Small intestine (tissue), 7 donors: ENCODE measurements around the gene PLXNB1. TPM values are rescaled to one million over a fixed set of nuclear protein-coding genes. Genes with fewer than 3 reads are reported as not detected.
"Not testable (repeated sequence)": the region's sequence is repeated elsewhere in the genome, so short reads cannot be mapped to it uniquely, and the experiment has no call there.

ENCODE experiments used
- DNase-seq, 2 donors: peaks; one replicate each; pipeline versions ENCODE4 v3.0.0 to v3.0.0-alpha.2; 2013
- FAIRE-seq: peaks from 2 replicates; lab custom pipeline; 2012; peaks lifted over from hg19 to GRCh38; lab: Jason Lieb, UNC
- H3K27ac ChIP-seq, 3 donors: one replicate each; pipeline ENCODE4 v1.5.1; 2013; ENCODE audit warnings: low read length in 2 of 3, mild to moderate bottlenecking in 2 of 3, control low read depth in 1 of 3, inconsistent platforms in 1 of 3, low read depth in 1 of 3, moderate library complexity in 1 of 3
- H3K27me3 ChIP-seq, 3 donors: one replicate each; pipeline ENCODE4 v1.6.1; 2013; ENCODE audit warnings: low read length in 3 of 3, inconsistent platforms in 1 of 3; ENCODE audit not compliant: control insufficient read depth in 3 of 3, insufficient read depth in 3 of 3
- H3K36me3 ChIP-seq, 3 donors: one replicate each; pipeline ENCODE4 v1.6.1; 2013; ENCODE audit warnings: low read length in 3 of 3, inconsistent platforms in 1 of 3, low read depth in 1 of 3, mild to moderate bottlenecking in 1 of 3, moderate library complexity in 1 of 3; ENCODE audit not compliant: control insufficient read depth in 3 of 3, insufficient read depth in 2 of 3
- H3K4me1 ChIP-seq, 3 donors: one replicate each; pipeline ENCODE4 v1.6.1; 2013; ENCODE audit warnings: low read length in 2 of 3, inconsistent platforms in 1 of 3, low read depth in 1 of 3, mild to moderate bottlenecking in 1 of 3, moderate library complexity in 1 of 3; ENCODE audit not compliant: control insufficient read depth in 3 of 3, insufficient read depth in 2 of 3
- H3K4me3 ChIP-seq, 3 donors: one replicate each; pipeline ENCODE4 v1.5.1; 2013; ENCODE audit warnings: low read length in 3 of 3, control low read depth in 1 of 3, inconsistent platforms in 1 of 3, low read depth in 1 of 3, mild to moderate bottlenecking in 1 of 3, moderate library complexity in 1 of 3
- H3K9me3 ChIP-seq, 2 donors: one replicate each; pipeline ENCODE4 v1.6.1; 2013; ENCODE audit warnings: low read depth in 1 of 2, low read length in 1 of 2; ENCODE audit not compliant: control insufficient read depth in 2 of 2, insufficient read depth in 1 of 2
- WGBS, 3 donors: extraction: QIAGEN DNeasy Blood & Tissue Kit; methylation state at CpG; one replicate each; pipeline ENCODE4 v1.1.7; 2013; 5-methylcytosine and 5-hydroxymethylcytosine counted together
- polyA plus RNA-seq, 4 donors: library from polyadenylated mRNA; stranded (reverse) in 3 of 4; unstranded in 1 of 4; fragments of 200-250 nt in 3 of 4; fragments of 120-200 nt in 1 of 4; gene quantifications; one replicate each; pipeline versions ENCODE4 v1.2.1 to v1.2.3, GENCODE V29; 2013
- donor health status: healthy with polysubstance abuse.
- donor health status: control.
- donor health status: control.
- donor health status: Bipolar disorder and iron deficiency.
- donor health status: healthy.

The PLXNB1 gene
- polyA plus RNA-seq, 4 donors: 56.5 to 129 (median 60.4) TPM

DNA sequence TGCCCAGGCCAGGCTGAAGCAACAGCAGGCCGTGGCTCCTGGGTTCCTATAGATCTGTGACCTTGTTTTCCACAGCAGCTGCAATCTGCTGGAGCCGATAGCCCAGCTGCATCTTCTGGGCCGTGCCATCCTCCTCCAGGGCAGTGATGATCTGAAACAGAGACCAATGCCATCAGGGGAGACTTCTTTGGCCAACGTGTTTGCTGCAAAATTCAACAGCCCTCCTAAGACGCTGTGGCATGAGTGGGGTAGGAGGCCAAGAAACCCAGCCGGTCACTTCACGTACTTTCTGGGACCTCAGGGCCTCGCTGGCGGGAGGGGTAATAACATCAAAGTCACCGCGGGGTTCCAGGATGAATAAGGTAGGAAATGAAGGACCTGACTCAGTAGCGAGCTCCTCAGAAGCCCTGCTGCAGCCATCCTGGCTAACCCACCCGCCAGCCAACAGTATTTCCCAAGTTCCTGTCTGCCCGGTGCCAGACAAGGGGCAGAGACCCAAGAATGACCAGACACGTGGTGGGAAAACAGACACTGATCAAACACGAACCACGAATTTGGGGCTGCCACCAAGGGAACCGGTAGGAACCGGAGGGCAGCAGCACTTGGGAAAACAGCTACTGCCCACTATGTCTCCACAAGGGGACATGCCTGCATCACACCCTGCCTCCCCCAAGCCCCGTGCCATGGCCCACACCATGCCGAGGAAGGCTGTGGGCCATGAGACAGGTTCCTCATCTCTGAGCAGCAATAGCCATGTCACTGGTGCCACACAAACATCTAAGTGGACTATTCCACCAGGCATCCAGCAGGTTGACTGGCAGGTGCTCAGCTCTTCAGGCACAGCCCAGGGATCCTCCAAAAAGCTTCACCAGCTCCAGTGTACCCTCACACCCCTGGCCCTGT lies 25.2 kb downstream of the PLXNB1 start:
- FAIRE-seq (no peak), DNase-seq (no peak)
- Histone ChIP-seq H3K9me3 (no peaks in the 10 kb centered on the region), H3K36me3 (peaks cover 0 to 81% (median 11%) of the 10 kb centered on the region in 3 donors), H3K4me1 (no peaks in the 10 kb centered on the region), H3K27ac (no peak overlapping the region), H3K4me3 (no peak overlapping the region), H3K27me3 (no peaks in the 10 kb centered on the region)
- WGBS, 3 donors: 80 to 83% (median 83%) methylated on average over 21 of the region's 21 CpGs

- Histone ChIP-seq H3K4me1 (no peaks in the 10 kb centered on the region), H3K36me3 (peaks cover 0 to 72% (median 10%) of the 10 kb centered on the region in 3 donors), H3K27me3 (no peaks in the 10 kb centered on the region), H3K4me3 (no peak overlapping the region), H3K9me3 (no peaks in the 10 kb centered on the region), H3K27ac (no peak overlapping the region)
- FAIRE-seq: no peak
- WGBS, 3 donors: 83 to 92% (median 86%) methylated on average over 15 of the region's 15 CpGs
- no peak for DNase-seq
These were observed 26.1 kb downstream of the PLXNB1 start for GRCh38 chr3:48403533-48404439.

DNA sequence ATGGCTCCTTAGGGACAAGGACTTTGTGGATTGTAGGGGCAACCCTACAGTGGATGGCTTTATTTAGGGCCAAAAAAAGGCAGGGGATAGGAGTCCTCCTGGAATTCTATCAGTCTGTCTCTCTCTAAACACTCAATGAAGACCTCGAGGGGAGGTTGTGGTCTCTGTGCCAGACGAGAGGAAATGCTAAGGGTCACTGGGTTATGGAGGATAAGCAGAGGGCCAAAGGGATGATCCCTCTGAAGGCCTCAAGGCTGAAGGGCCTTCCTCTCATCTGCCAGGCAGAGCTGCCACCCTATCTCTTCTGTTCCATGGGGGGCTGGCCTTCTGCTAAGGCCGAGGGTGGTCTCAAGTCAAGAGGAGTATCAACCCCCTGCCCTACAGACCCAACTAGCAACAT lies 27.0 kb downstream of the PLXNB1 start:
- Histone ChIP-seq H3K27ac (peak overlapping the region in 1 of 3 donors; percentile 75), H3K27me3 (no peaks in the 10 kb centered on the region), H3K9me3 (no peaks in the 10 kb centered on the region), H3K36me3 (peaks cover 0 to 64% (median 7%) of the 10 kb centered on the region in 3 donors), H3K4me3 (no peak overlapping the region), H3K4me1 (no peaks in the 10 kb centered on the region)
- 57 to 73% (median 64%) methylated on average over 3 of the region's 3 CpGs for WGBS, 3 donors
- FAIRE-seq: no peak
- DNase-seq: no peak

- FAIRE-seq (no peak), DNase-seq (no peak)
- Histone ChIP-seq H3K36me3 (peaks cover 0 to 58% (median 7%) of the 10 kb centered on the region in 3 donors), H3K4me3 (no peak overlapping the region), H3K9me3 (no peaks in the 10 kb centered on the region), H3K4me1 (no peaks in the 10 kb centered on the region), H3K27me3 (no peaks in the 10 kb centered on the region), H3K27ac (peak overlapping the region in 2 of 3 donors; percentile 48 to 75)
- 47 to 56% (median 49%) methylated on average over 8 of the region's 8 CpGs for WGBS, 3 donors
These were observed 27.6 kb downstream of the PLXNB1 start for GRCh38 chr3:48402281-48402732.

- WGBS, 3 donors: 90 to 91% (median 90%) methylated on average over 12 of the region's 12 CpGs
- Histone ChIP-seq H3K36me3 (peaks cover 0 to 50% (median 7%) of the 10 kb centered on the region in 3 donors), H3K27ac (peak overlapping the region in 2 of 3 donors; percentile 36 to 38)
- not testable (repeated sequence) for H3K4me3 ChIP-seq, H3K9me3 ChIP-seq, FAIRE-seq, H3K4me1 ChIP-seq, DNase-seq, H3K27me3 ChIP-seq
These were observed 28.4 kb downstream of the PLXNB1 start for GRCh38 chr3:48401434-48401901.

GRCh38 chr3:48400824-48401433 lies 29.0 kb downstream of the PLXNB1 start:
- Histone ChIP-seq H3K4me1 (no peaks in the 10 kb centered on the region), H3K9me3 (no peaks in the 10 kb centered on the region), H3K4me3 (no peak overlapping the region), H3K27ac (no peak overlapping the region), H3K36me3 (peaks cover 0 to 45% (median 7%) of the 10 kb centered on the region in 3 donors), H3K27me3 (no peaks in the 10 kb centered on the region)
- peak; percentile 79 to 82 for DNase-seq
- WGBS, 3 donors: 55 to 61% (median 57%) methylated on average over 6 of the region's 6 CpGs
- no peak for FAIRE-seq

DNA sequence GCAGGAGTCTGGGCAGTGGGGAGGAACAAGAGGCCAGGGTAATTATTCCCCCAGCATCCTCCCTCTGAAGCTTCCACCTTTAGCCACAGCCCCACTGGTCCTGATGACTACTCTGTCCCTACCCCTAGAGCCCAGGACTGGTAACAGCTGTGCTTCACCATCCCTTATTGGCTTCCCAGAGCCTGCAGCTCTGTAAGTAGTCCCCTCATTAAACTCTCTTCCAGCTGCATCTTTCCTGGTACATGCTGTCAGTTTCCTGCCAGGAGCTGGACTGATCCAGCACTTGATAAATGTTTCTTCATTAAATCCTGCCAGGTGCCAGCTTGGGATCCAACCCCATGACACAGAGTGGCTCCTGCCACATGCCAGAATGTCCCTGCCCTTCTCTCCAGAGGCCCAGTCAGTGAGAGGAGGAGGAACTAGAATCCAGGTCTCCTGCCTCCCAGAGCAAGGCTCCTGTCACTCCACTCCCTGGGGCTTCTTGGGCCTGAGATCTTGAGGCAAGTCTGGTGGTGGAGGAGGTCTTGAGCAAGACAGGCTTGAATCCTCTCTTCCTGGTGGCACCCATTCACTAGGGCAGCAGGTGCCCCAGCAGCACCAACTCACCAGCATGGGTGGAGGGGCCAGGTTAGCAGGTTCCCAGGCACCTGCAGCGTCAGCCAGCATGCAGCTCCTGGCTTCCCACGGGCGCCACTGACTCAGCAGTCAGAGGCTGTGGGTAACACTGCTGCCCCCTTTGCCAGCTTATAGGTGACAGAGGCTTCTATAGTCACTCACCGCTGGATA lies 30.3 kb downstream of the PLXNB1 start:
- no peak overlapping the region for H3K4me3 ChIP-seq

More for the DNA sequence above, 30.3 kb downstream of the PLXNB1 start:
- no peaks in the 10 kb centered on the region for H3K4me1 ChIP-seq
- no peaks in the 10 kb centered on the region for H3K9me3 ChIP-seq
- FAIRE-seq: no peak
- peaks cover 0 to 31% (median 4%) of the 10 kb centered on the region in 3 donors for H3K36me3 ChIP-seq
- peaks cover 0 to 3% (median 0%) of the 10 kb centered on the region in 3 donors for H3K27me3 ChIP-seq
- no peak for DNase-seq
- 37 to 49% (median 44%) methylated on average over 4 of the region's 4 CpGs for WGBS, 3 donors
- H3K27ac ChIP-seq: no peak overlapping the region
